ENCODE measurements around the gene MUC2.
"Not testable (repeated sequence)": the region's sequence is repeated elsewhere in the genome, so short reads cannot be mapped to it uniquely, and the experiment has no call there.

The MUC2 gene

DNA sequence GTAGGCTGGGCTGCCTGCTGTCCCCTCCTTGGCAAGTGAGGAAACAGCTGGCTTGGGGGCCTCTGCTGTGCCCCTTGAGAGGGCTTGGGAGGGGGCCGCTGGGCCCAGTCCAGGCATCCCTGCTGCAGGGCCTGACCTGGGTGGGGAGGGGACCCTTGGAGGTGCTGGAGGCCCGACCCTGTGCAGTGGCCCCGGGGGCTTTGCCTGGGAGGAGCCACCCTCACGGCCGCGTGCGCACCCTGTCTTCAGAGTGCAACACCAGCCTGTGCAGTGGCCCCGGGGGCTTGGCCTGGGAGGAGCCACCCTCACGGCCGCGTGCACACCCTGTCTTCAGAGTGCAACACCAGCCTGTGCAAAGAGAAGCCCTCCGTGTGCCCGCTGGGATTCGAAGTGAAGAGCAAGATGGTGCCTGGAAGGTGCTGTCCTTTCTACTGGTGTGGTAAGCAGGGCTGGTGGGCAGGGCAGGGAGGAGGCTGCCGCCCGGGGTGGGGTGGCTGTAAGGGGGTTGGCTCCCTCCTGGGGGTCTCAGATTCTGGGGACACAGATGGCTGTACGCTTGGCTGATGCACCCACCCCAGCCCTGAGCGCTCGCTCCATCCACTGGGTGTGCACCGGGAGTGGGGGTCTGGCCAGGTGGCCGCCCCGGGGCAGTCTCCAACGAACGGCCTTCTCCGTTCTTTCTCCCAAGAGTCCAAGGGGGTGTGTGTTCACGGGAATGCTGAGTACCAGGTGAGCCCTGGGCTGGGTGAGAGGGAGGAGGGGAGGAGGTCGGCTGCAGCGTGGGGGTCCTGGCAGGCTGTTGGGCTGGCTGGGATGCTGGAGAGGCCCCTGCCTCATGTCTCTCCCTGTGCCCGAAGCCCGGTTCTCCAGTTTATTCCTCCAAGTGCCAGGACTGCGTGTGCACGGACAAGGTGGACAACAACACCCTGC is 32.9 kb downstream of the MUC2 start:
- Mint-ChIP-seq H3K4me1 (ENCODE audit: low read depth) (no peaks in the 10 kb centered on the region), H3K9me3 (no peaks in the 10 kb centered on the region), H3K4me3 (no peak overlapping the region), H3K27me3 (ENCODE audit: low read depth) (no peaks in the 10 kb centered on the region), H3K27ac (no peak overlapping the region), H3K36me3 (ENCODE audit: low read depth) (no peaks in the 10 kb centered on the region)

DNA sequence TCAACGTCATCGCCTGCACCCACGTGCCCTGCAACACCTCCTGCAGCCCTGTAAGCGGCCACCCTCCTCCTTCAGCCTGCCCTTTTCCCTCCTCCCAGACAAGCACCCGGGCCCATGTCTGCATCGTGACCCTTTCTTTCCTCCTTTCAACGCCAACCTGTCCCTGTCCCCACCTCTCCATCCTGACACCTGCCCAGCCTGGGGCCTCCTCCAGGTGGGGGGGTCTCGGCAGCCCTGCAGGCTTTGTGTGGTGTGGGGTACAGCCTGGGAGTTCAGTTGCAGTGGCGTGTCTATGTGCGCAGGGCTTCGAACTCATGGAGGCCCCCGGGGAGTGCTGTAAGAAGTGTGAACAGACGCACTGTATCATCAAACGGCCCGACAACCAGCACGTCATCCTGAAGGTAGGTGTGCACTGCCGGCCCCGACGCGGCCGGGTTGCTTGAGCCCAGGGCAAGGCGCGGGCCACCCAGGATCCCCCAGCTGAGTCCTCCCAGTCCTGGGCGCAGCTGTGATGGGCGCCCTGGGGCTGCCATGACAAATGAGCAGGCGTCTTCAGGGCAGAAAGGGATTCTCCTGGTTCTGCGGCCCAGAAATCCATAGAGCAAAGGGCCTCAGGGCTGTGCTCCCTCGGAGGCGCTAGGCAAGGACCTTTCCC is 33.7 kb downstream of the MUC2 start:
- no peak overlapping the region for H3K27ac Mint-ChIP-seq
- no peaks in the 10 kb centered on the region for H3K36me3 Mint-ChIP-seq (ENCODE audit: low read depth)
- H3K4me3 Mint-ChIP-seq = no peak overlapping the region
- H3K4me1 Mint-ChIP-seq (ENCODE audit: low read depth) = no peaks in the 10 kb centered on the region
- H3K27me3 Mint-ChIP-seq (ENCODE audit: low read depth) = no peaks in the 10 kb centered on the region
- H3K9me3 Mint-ChIP-seq = no peaks in the 10 kb centered on the region

DNA sequence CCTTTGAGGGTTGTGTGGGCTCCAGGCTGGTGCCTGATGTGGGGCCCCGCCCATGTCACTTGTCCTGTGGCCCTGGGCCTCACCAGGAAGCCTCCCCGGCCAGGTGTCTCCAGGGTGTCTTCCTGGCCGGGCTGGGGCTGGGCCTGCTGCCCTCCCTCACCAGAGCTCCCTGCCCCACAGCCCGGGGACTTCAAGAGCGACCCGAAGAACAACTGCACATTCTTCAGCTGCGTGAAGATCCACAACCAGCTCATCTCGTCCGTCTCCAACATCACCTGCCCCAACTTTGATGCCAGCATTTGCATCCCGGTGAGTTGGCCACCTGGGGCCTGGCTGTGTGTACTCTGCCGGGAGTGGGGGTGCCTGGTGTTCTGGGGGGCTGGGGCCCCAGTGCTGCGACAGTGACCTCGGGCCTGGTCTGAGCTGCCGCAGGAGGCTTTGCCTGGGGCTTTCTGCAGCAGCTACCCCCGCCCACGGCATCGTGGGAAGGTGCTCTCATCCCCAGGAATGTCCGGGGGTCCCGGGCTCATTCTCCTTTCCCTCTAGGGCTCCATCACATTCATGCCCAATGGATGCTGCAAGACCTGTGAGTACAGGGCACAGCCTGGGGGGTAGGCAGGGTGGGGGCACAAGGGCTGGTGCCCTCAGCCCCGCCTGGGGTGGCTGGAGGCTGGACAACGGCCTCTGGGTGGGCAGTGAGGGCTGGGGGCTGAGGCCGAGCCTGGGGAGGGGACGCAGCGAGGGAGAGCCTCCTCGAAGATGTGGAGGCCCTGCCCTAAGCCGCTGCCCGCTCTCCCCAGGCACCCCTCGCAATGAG is 34.6 kb downstream of the MUC2 start:
- H3K27me3 Mint-ChIP-seq (ENCODE audit: low read depth) = no peaks in the 10 kb centered on the region
- no peaks in the 10 kb centered on the region for H3K4me1 Mint-ChIP-seq (ENCODE audit: low read depth)
- no peak overlapping the region for H3K27ac Mint-ChIP-seq
- no peak overlapping the region for H3K4me3 Mint-ChIP-seq
- no peaks in the 10 kb centered on the region for H3K36me3 Mint-ChIP-seq (ENCODE audit: low read depth)
- no peaks in the 10 kb centered on the region for H3K9me3 Mint-ChIP-seq

DNA sequence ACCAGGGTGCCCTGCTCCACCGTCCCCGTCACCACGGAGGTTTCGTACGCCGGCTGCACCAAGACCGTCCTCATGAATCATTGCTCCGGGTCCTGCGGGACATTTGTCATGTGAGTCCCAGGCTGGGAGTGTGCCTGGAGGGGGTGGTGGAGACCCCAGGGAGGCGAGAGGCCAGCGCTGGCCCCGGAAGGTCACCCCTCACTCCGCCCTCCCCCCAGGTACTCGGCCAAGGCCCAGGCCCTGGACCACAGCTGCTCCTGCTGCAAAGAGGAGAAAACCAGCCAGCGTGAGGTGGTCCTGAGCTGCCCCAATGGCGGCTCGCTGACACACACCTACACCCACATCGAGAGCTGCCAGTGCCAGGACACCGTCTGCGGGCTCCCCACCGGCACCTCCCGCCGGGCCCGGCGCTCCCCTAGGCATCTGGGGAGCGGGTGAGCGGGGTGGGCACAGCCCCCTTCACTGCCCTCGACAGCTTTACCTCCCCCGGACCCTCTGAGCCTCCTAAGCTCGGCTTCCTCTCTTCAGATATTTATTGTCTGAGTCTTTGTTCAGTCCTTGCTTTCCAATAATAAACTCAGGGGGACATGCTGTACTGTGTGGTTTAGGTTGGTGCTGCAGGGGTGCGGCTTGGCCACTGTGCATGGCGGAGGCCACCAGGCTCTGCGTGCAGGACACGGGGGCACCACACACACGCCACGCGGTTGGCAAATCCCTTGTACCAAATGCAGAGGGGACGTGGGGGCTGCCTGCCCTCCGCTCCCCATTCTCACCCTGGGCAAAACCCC is 35.4 kb downstream of the MUC2 start:
- H3K27ac Mint-ChIP-seq = no peak overlapping the region
- no peak overlapping the region for H3K4me3 Mint-ChIP-seq
- H3K36me3 Mint-ChIP-seq (ENCODE audit: low read depth) = no peaks in the 10 kb centered on the region
- no peaks in the 10 kb centered on the region for H3K4me1 Mint-ChIP-seq (ENCODE audit: low read depth)
- H3K27me3 Mint-ChIP-seq (ENCODE audit: low read depth) = no peaks in the 10 kb centered on the region
- no peaks in the 10 kb centered on the region for H3K9me3 Mint-ChIP-seq

DNA sequence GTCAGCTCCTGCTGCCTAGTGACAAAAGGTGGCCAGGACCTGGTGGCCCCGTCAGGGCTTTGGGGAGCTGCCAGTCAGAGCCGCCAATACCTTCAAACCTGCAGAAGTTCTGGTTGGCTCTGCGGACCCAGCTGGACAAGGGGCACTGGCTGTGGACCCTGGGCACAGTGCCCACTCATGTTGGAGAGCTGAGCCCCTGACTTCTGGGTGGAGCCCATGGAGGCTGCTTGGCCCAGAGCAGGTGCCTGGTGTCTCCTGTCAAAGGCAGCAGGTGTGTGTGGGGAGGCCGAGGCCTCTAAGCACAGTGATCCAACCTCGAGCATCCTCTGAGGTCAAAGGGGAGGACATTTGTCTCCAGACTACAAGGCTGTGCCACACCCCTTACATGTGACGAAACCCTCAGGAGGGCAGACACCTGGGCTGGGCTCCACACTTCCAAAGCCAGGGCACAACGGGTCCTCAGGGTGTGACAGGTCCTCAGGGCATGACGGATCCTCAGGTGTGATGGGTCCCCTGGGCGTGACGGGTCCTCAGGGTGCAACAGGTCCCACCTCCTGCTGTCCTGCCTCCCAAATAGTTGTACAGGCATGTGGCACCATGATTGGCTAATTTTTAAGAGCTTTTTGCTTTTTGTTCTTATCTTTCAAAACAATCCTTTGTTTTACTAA is 37.0 kb downstream of the MUC2 start:
- Mint-ChIP-seq H3K4me3 (no peak overlapping the region), H3K9me3 (no peaks in the 10 kb centered on the region), H3K36me3 (ENCODE audit: low read depth) (no peaks in the 10 kb centered on the region), H3K4me1 (ENCODE audit: low read depth) (no peaks in the 10 kb centered on the region), H3K27ac (no peak overlapping the region), H3K27me3 (ENCODE audit: low read depth) (no peaks in the 10 kb centered on the region)

DNA sequence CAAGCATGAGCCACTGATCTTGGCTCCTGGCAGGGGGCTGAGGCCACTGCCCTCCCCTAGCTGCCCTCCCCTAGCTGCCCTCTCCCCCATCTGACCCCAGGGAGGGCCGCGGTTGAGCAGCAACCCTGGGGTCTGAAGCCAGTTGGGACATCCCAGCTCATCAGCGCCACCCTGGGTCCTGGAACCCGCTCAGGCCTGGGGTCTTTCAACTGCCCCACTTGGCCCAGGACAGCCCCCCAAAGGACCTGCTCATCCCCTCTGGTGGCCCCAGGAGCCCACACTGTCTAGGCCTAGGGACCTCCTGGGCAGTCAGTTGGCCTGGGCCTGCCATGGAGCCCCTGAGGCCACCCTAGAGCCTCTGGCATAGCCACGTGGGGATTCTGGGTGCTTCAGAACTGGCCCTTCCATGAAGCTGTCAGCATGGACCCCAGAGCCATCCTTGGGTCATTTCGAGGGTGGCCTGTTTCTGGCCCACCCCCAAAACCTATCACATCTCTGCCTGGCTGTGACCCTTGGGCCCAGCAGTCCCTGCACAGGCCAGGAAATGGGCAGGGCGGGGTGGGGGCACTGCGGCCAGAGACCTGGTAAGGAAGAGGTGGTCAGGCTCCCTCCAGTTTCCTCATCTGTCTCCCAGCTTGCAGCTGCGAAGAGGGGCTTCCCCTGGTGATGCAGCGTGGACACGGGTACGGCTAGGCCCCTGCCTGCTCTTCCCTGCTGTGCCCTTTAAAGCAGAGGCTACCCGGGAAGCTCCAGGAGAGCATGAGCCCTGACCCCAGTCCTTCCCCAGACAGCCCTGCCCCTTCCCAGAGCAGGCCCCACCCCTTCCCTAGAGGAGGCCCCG is 37.9 kb downstream of the MUC2 start:
- Mint-ChIP-seq H3K4me3 (no peak overlapping the region), H3K9me3 (no peaks in the 10 kb centered on the region), H3K27ac (no peak overlapping the region), H3K36me3 (ENCODE audit: low read depth) (no peaks in the 10 kb centered on the region), H3K4me1 (ENCODE audit: low read depth) (no peaks in the 10 kb centered on the region), H3K27me3 (ENCODE audit: low read depth) (no peaks in the 10 kb centered on the region)

DNA sequence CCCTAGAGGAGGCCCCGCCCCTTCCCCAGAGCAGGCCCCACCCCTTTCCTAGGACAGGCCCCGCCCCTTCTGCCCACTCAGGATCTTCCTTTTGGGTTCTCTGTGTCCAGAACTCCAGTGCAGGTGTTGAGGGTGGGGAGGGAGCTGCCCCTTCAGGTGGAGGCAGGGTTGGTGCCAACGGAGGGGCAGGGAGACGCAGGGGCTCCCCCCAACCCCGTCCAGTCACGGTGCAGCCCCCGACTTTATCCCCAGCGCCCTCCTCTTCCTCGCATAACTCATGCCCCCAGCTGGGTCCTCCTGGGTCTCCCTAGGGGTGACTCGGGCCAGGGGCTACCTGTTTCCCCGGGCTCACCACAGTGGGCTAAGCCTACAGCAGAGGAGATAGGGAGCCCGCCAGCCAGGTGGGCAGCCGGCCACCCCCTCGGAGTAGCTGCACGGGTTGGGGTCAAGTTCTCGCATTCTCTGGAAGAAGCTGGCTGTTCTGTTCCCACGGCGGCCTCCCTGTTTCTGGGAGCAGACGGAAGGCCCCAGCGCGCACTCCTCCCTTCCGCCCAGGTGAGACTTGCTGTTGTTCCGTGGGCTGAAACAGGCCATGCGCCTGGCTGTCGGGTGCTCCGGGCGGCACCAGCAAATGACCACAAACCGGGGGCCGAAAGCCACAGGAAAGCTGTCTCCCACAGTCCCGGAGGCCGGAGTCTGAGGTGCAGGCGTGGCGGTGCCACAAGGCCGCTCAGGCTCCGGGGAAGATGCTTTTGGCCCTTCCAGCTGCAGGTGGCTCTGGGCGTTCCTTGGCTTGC is 38.9 kb downstream of the MUC2 start:
- no peaks in the 10 kb centered on the region for H3K9me3 Mint-ChIP-seq
- H3K27ac Mint-ChIP-seq = no peak overlapping the region
- H3K4me1 Mint-ChIP-seq (ENCODE audit: low read depth) = no peaks in the 10 kb centered on the region
- H3K36me3 Mint-ChIP-seq (ENCODE audit: low read depth) = no peaks in the 10 kb centered on the region
- no peaks in the 10 kb centered on the region for H3K27me3 Mint-ChIP-seq (ENCODE audit: low read depth)
- no peak overlapping the region for H3K4me3 Mint-ChIP-seq

DNA sequence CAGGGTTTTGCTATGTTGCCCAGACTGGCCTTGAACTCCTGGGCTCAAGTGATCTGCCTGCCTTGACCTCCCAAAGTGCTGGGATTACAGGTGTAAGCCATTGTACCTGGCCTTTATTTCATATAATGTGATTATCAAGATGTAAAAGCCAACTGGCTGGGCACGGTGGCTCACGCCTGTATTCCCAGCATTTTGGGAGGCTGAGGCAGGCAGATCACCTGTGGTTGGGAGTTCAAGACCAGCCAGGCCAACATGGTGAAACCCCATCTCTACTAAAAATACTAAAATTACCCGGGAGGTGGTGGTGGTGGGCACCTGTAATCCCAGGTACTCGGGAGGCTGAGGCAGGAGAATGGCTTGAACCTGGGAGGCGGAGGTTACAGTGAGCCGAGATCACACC is 40.6 kb downstream of the MUC2 start:
- not testable (repeated sequence) for H3K4me1 Mint-ChIP-seq (ENCODE audit: low read depth); H3K27ac Mint-ChIP-seq; H3K4me3 Mint-ChIP-seq; H3K9me3 Mint-ChIP-seq; H3K36me3 Mint-ChIP-seq (ENCODE audit: low read depth); H3K27me3 Mint-ChIP-seq (ENCODE audit: low read depth)

DNA sequence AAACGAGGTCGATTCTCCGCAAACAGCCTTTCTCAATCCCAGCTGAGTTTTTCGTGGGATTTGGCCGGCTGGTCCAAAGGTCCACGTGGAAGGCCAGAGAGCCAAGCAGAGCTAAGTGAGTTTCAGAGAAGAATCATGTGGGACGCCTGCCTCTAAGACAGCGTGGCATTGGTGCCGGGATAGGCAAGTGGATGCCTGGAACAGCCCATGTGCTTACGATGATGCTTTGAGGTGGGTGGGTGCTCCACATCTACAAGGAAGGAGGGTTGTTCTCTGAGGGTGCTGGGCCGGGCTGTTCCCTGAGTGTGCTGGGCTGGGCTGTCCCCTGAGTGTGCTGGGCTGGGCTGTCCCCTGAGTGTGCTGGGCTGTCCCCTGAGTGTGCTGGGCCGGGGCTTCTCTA is 41.4 kb downstream of the MUC2 start:
- Mint-ChIP-seq H3K27me3 (ENCODE audit: low read depth) (no peaks in the 10 kb centered on the region), H3K27ac (no peak overlapping the region), H3K4me1 (ENCODE audit: low read depth) (no peaks in the 10 kb centered on the region), H3K36me3 (ENCODE audit: low read depth) (no peaks in the 10 kb centered on the region), H3K4me3 (no peak overlapping the region), H3K9me3 (no peaks in the 10 kb centered on the region)

DNA sequence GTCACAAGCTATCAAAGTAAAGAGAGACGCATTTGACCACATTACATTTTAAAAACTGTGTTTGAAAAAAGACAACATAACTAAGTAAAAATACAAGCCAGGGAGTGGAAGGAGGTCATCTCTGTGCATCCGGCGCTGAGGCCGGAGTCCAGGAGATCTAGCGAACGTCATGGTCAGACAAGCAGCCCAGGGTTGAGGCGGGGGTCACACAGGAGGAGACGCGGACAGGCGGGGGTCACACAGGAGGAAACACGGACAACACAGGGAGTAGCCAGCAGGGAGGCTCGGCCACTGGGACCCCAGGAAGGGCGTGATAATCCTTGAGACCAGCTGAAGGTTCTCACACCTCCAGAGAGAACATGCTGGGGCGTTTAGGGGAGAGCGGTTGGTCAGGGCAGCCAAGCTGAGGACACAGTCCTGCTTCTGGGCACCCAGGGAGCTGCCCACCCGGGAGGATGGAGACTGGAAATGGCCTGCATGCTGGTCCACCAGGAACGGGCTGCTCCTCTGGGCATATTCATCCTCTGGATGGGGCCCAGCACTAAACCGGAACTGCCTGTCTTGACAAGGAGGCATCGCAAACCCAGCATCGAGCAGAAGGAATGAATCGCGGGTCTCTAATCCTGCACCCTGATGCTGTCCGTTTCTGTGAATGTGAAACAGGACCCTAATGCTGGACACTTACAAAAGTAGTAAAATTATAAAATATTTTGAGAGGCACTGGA is 42.2 kb downstream of the MUC2 start:
- Mint-ChIP-seq H3K4me1 (ENCODE audit: low read depth) (no peaks in the 10 kb centered on the region), H3K36me3 (ENCODE audit: low read depth) (no peaks in the 10 kb centered on the region), H3K9me3 (no peaks in the 10 kb centered on the region), H3K27me3 (ENCODE audit: low read depth) (no peaks in the 10 kb centered on the region), H3K27ac (no peak overlapping the region), H3K4me3 (no peak overlapping the region)

DNA sequence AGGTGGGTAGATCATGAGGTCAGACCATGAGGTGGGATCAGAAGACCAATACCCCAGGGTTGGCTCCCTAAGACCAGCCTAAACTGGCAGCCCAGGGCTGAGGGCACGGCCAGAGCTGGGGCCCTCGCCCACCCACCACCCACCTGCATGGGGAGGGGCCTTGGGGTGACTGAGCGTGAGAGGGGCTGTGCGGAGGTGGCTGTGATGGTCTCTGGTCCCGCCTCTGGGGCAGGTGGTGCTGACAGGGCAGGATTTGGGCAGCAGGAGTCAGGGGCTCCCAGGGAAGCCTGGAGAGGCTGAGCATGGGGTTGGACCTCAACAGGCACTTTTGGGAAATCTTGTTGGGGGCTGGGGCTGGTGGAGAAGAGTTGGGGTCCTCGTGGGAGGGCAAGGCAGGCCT is 43.3 kb downstream of the MUC2 start:
- Mint-ChIP-seq H3K4me3 (no peak overlapping the region), H3K4me1 (ENCODE audit: low read depth) (no peaks in the 10 kb centered on the region), H3K27me3 (ENCODE audit: low read depth) (no peaks in the 10 kb centered on the region), H3K36me3 (ENCODE audit: low read depth) (no peaks in the 10 kb centered on the region), H3K27ac (no peak overlapping the region), H3K9me3 (no peaks in the 10 kb centered on the region)

Measured in T-helper 1 cell treated with Interleukin-12 subunit alpha and Interleukin-12 subunit beta and Interleukin-4 antibody, amounts not matched to agents 30 μg/mL and 1 μg/mL, for 36 hours (primary cell).